DOHH2 (cell line): ENCODE results near the gene HTR3C.

Experiments
- CTCF ChIP-seq: fragments of 200-600 bp; sonication (generic); IDR thresholded peaks from one replicate; pipeline ENCODE4 v1.5.1; 2014; ENCODE audit warnings: antibody characterized with exemption, mild to moderate bottlenecking, low read depth, low read length; ENCODE audit not compliant: poor library complexity, severe bottlenecking
- EZH2phosphoT487 ChIP-seq: fragments of 200-600 bp; sonication (generic); IDR thresholded peaks from 2 replicates; pipeline ENCODE4 v1.6.1; 2017; ENCODE audit warnings: borderline replicate concordance, mild to moderate bottlenecking, antibody characterized with exemption, low read length, moderate library complexity, mixed read lengths

GRCh38 chr3:184011230-184011876, 41.5 kb upstream of the HTR3C start:
- TF ChIP-seq CTCF (no peak), EZH2phosphoT487 (no peak)
